NCI-H2227 (cell line): ENCODE results near the gene ISY1.
"Not testable (repeated sequence)": the region's sequence is repeated elsewhere in the genome, so short reads cannot be mapped to it uniquely, and the experiment has no call there.

Experiments used
- DNase-seq: peaks from one replicate; lab custom pipeline; 2025; ENCODE audit not compliant: unreplicated experiment; lab: John Stamatoyannopoulos, UW

Gene ISY1

GRCh38 chr3:129166579-129167332 lies 5.9 kb upstream of the ISY1 start:
- DNase-seq: no peak

GRCh38 chr3:129165594-129165993 lies 4.7 kb upstream of the ISY1 start:
- DNase-seq: not testable (repeated sequence)

GRCh38 chr3:129164500-129164899 lies 3.6 kb upstream of the ISY1 start:
- DNase-seq: no peak

GRCh38 chr3:129162729-129163579 lies 2.1 kb upstream of the ISY1 start:
- no peak for DNase-seq

GRCh38 chr3:129161860-129162271 lies 1.0 kb upstream of the ISY1 start:
- no peak for DNase-seq

- DNase-seq: no peak
Observed at GRCh38 chr3:129144786-129145185, 16.1 kb downstream of the ISY1 start.

- not testable (repeated sequence) for DNase-seq
Observed at GRCh38 chr3:129141011-129141410, 19.9 kb downstream of the ISY1 start.

- no peak for DNase-seq
Observed at GRCh38 chr3:129139911-129140310, 21.0 kb downstream of the ISY1 start.

GRCh38 chr3:129136275-129136674 lies 24.6 kb downstream of the ISY1 start:
- not testable (repeated sequence) for DNase-seq

- DNase-seq: no peak
Observed at GRCh38 chr3:129132097-129132866, 28.6 kb downstream of the ISY1 start.

GRCh38 chr3:129131465-129132088 lies 29.3 kb downstream of the ISY1 start:
- DNase-seq: no peak

- no peak for DNase-seq
Observed at GRCh38 chr3:129130291-129130813, 30.5 kb downstream of the ISY1 start.

- no peak for DNase-seq
Observed at GRCh38 chr3:129128357-129129155, 32.3 kb downstream of the ISY1 start.

- DNase-seq: no peak
Observed at GRCh38 chr3:129126726-129127280, 34.1 kb downstream of the ISY1 start.

- no peak for DNase-seq
Observed at GRCh38 chr3:129123314-129124060, 37.4 kb downstream of the ISY1 start.

- no peak for DNase-seq
Observed at GRCh38 chr3:129122412-129123011, 38.4 kb downstream of the ISY1 start.

- peak; percentile 89 for DNase-seq
Observed at GRCh38 chr3:129121792-129122411, 39.0 kb downstream of the ISY1 start, which contains the start of gene RAB43. TSS of gene RAB43 (minus strand) at chr3:129121804. CDS start at chr3:129121489, 315 bp downstream.
